K562 (cell line): ENCODE results near the gene PCBP4. TPM values are rescaled to one million over a fixed set of nuclear protein-coding genes. Genes with fewer than 3 reads are reported as not detected.

Source experiments
- CBFB ChIP-seq: sonication (generic); formaldehyde crosslinking; IDR thresholded peaks from 2 replicates; pipeline ENCODE4 v1.4.0; 2020; ENCODE audit warnings: mild to moderate bottlenecking, missing genetic modification reagents
- CEBPG ChIP-seq, 3 experiments: fragments of 200-800 bp in 1 of 3; sonication (Bioruptor generic) in 1 of 3; sonication (generic) in 1 of 3; formaldehyde crosslinking in 1 of 3; IDR thresholded peaks in 2 of 3; conservative IDR thresholded peaks in 1 of 3; 2 replicates each; pipeline versions ENCODE4 v1.6.1 to v1.8.0; 2016 to 2022; ENCODE audit warnings: missing compliant biosample characterization in 2 of 3, missing genetic modification characterization in 2 of 3, mild to moderate bottlenecking in 1 of 3, missing genetic modification reagents in 1 of 3
- CREM ChIP-seq: IDR thresholded peaks from 2 replicates; pipeline ENCODE4 v1.6.1; 2014; ENCODE audit warnings: antibody characterized with exemption, low read depth
- CTBP1 ChIP-seq: fragments of 450-650 bp; IDR thresholded peaks from 2 replicates; pipeline ENCODE4 v1.6.1; 2016; ENCODE audit warnings: borderline replicate concordance
- FOXP1 ChIP-seq: sonication (generic); formaldehyde crosslinking; IDR thresholded peaks from 2 replicates; pipeline ENCODE4 v1.8.0; 2022; ENCODE audit warnings: mild to moderate bottlenecking, missing genetic modification reagents
- HLTF ChIP-seq: fragments of 450-650 bp; IDR thresholded peaks from 2 replicates; pipeline ENCODE4 v1.6.1; 2016
- MTA3 ChIP-seq: fragments of 450-650 bp; formaldehyde crosslinking; IDR thresholded peaks from 2 replicates; pipeline ENCODE4 v1.6.1; 2017; ENCODE audit warnings: mild to moderate bottlenecking, borderline replicate concordance
- NCOA6 ChIP-seq: fragments of 450-650 bp; IDR thresholded peaks from 2 replicates; pipeline ENCODE4 v1.6.1; 2017; ENCODE audit warnings: mild to moderate bottlenecking
- PCBP1 ChIP-seq: fragments of 200-400 bp; formaldehyde crosslinking; IDR thresholded peaks from 2 replicates; pipeline ENCODE4 v1.6.1; 2018; ENCODE audit warnings: mild to moderate bottlenecking, low read depth, low read length; ENCODE audit not compliant: poor library complexity, severe bottlenecking
- PTBP1 ChIP-seq: fragments of 200-400 bp; formaldehyde crosslinking; IDR thresholded peaks from 2 replicates; pipeline ENCODE4 v1.6.1; 2017; ENCODE audit warnings: low read depth, low read length
- SMARCC2 ChIP-seq: fragments of 450-650 bp; IDR thresholded peaks from 2 replicates; pipeline ENCODE4 v1.6.1; 2017; ENCODE audit warnings: antibody characterized with exemption, moderate library complexity, mild to moderate bottlenecking, low read depth
- ZNF146 ChIP-seq: IDR thresholded peaks from one replicate; pipeline ENCODE4 v1.6.1; 2018; ENCODE audit warnings: missing compliant biosample characterization; ENCODE audit not compliant: unreplicated experiment
- ZNF232 ChIP-seq: sonication (generic); formaldehyde crosslinking; IDR thresholded peaks from 2 replicates; pipeline ENCODE4 v1.8.0; 2022; ENCODE audit warnings: mild to moderate bottlenecking, missing genetic modification reagents
- ZNF347 ChIP-seq: fragments of 450-650 bp; formaldehyde crosslinking; IDR thresholded peaks from 2 replicates; pipeline ENCODE4 v1.4.0; 2020; ENCODE audit warnings: low read depth, mild to moderate bottlenecking, moderate library complexity
- polyA plus RNA-seq, 8 experiments: library from polyadenylated mRNA; depleted of rRNA in 4 of 8; stranded (reverse) in 5 of 8; unstranded in 3 of 8; fragments of >200 nt; fragmentation: Nextera tagmentation in 2 of 8; fragmentation: Illumina TruSeq in 1 of 8; extraction: Ambion mirVana in 2 of 8; extraction: Trizol in 1 of 8; gene quantifications; 2 replicates each; pipeline versions ENCODE4 v1.2.1 to v1.2.3, GENCODE V29; 2011 to 2014; ENCODE audit warnings: inconsistent platforms in 1 of 8, missing spikeins in 1 of 8
- total RNA-seq, 7 experiments: library from RNA; depleted of rRNA in 6 of 7; stranded (reverse); fragments of >200 nt in 6 of 7; fragmentation: Illumina TruSeq in 2 of 7; extraction: Trizol in 2 of 7; gene quantifications; 2 replicates each; pipeline versions ENCODE4 v1.2.1 to v1.2.3, GENCODE V29; 2011 to 2021; ENCODE audit warnings: low replicate concordance in 1 of 7
- TF ChIP-seq, protein P1 (sequence below), 2 experiments: fragments of 450-650 bp; IDR thresholded peaks; 2 replicates each; pipeline ENCODE4 v1.6.1; 2016
- TF ChIP-seq, protein P2 (sequence below), 2 experiments: fragments of 450-650 bp; formaldehyde crosslinking in 1 of 2; IDR thresholded peaks; 2 replicates each; pipeline versions ENCODE4 v1.4.0 to v1.6.1; 2014 to 2020; ENCODE audit warnings: mild to moderate bottlenecking in 2 of 2, borderline replicate concordance in 1 of 2, low read depth in 1 of 2
- TF ChIP-seq, protein P3 (sequence below): sonication (generic); formaldehyde crosslinking; IDR thresholded peaks from 2 replicates; pipeline ENCODE4 v1.8.0; 2022; ENCODE audit warnings: mild to moderate bottlenecking, missing genetic modification reagents

The PCBP4 gene
- total and polyA plus RNA-seq, 9 of the 15 experiments (the other 6 are each of a cell fraction or from before 2014, with no cell fraction given): 0.06 to 5.8 (median 2.6) TPM

DNA sequence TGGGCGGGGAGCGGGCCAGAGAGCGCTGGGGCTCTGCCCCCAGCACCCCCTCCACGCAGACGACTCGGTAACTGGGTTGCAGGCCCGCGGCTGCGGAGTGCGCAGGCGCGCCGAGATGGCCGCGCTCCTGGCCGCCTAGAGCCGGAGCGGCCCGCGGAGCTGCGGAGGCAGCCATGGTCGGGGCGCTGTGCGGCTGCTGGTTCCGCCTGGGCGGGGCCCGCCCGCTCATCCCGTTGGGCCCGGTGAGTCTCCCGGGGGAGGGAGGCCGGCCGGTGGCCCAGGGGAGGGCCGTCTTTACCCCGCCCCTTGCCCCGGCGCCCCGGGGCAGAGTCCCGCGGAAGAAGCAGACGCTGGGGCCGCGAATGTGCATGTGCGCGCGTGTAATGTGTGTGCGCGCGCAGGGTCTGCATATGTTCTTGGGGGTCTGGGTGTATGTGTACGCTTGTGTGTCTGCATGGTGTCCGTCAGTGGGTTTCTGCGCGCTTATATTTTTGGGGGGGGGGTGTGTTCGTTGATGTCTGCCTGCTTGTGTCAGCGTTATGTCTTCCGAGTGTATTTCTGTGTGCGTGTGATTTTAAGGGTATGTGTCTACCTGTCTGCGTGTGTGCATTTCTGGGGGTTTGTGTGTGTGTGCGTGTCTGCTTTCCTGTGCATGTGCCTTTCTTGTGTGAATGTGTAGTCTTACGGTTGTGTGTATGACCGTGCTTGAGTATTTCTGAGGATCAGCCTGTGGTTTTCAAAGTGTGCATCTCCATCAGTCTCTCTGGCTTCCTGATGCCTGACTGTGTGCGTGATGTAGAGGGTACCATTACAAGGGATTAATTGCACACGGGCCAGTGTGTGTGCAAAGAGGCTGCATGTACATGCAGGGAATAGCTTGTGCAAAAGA lies 8.0 kb upstream of the PCBP4 start, which contains the start of gene ABHD14A (continued):
- TF ChIP-seq PTBP1: no peak
- TF ChIP-seq NCOA6: no peak
- TF ChIP-seq, protein P1, sequence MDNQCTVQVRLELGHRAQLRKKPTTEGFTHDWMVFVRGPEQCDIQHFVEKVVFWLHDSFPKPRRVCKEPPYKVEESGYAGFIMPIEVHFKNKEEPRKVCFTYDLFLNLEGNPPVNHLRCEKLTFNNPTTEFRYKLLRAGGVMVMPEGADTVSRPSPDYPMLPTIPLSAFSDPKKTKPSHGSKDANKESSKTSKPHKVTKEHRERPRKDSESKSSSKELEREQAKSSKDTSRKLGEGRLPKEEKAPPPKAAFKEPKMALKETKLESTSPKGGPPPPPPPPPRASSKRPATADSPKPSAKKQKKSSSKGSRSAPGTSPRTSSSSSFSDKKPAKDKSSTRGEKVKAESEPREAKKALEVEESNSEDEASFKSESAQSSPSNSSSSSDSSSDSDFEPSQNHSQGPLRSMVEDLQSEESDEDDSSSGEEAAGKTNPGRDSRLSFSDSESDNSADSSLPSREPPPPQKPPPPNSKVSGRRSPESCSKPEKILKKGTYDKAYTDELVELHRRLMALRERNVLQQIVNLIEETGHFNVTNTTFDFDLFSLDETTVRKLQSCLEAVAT (IDR thresholded peaks at IDR 0.05): peak; percentile 31 to 72; a peak in 1 of 4 replicates
- TF ChIP-seq MTA3: 0 out of 2 replicates have a peak, but pooled peaks have one; percentile 13
- 0 out of 2 replicates have a peak, but pooled peaks have one; percentile 16 for TF ChIP-seq CEBPG (CRISPR knock-in tag; IDR thresholded peaks at IDR 0.05)
- no peak for TF ChIP-seq CEBPG (tag; conservative IDR thresholded peaks at IDR 0.05 in 1 of 2, IDR thresholded peaks at IDR 0.05 in 1 of 2)
- TF ChIP-seq CREM: peak; percentile 2; the same call in 1 of the 2 replicates
- peak; percentile 84; the same call in 1 of the 2 replicates for TF ChIP-seq HLTF
- TF ChIP-seq, protein P2, sequence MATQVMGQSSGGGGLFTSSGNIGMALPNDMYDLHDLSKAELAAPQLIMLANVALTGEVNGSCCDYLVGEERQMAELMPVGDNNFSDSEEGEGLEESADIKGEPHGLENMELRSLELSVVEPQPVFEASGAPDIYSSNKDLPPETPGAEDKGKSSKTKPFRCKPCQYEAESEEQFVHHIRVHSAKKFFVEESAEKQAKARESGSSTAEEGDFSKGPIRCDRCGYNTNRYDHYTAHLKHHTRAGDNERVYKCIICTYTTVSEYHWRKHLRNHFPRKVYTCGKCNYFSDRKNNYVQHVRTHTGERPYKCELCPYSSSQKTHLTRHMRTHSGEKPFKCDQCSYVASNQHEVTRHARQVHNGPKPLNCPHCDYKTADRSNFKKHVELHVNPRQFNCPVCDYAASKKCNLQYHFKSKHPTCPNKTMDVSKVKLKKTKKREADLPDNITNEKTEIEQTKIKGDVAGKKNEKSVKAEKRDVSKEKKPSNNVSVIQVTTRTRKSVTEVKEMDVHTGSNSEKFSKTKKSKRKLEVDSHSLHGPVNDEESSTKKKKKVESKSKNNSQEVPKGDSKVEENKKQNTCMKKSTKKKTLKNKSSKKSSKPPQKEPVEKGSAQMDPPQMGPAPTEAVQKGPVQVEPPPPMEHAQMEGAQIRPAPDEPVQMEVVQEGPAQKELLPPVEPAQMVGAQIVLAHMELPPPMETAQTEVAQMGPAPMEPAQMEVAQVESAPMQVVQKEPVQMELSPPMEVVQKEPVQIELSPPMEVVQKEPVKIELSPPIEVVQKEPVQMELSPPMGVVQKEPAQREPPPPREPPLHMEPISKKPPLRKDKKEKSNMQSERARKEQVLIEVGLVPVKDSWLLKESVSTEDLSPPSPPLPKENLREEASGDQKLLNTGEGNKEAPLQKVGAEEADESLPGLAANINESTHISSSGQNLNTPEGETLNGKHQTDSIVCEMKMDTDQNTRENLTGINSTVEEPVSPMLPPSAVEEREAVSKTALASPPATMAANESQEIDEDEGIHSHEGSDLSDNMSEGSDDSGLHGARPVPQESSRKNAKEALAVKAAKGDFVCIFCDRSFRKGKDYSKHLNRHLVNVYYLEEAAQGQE (IDR thresholded peaks at IDR 0.05; ENCODE audit: borderline replicate concordance): peak; percentile 68
- TF ChIP-seq, protein P2 (CRISPR knock-in tag; IDR thresholded peaks at IDR 0.05; ENCODE audit: low read depth): 0 out of 2 replicates have a peak, but pooled peaks have one; percentile 20
- TF ChIP-seq PCBP1: no peak
- TF ChIP-seq CBFB (CRISPR knock-in tag): no peak
- no peak for TF ChIP-seq FOXP1 (CRISPR knock-in tag)
- peak; percentile 71 for TF ChIP-seq CTBP1
- TF ChIP-seq ZNF347 (CRISPR knock-in tag): no peak
- TF ChIP-seq ZNF232: no peak
- TF ChIP-seq ZNF146 (CRISPR knock-in tag): no peak
- TF ChIP-seq, protein P3, sequence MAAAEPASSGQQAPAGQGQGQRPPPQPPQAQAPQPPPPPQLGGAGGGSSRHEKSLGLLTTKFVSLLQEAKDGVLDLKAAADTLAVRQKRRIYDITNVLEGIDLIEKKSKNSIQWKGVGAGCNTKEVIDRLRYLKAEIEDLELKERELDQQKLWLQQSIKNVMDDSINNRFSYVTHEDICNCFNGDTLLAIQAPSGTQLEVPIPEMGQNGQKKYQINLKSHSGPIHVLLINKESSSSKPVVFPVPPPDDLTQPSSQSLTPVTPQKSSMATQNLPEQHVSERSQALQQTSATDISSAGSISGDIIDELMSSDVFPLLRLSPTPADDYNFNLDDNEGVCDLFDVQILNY (CRISPR knock-in tag): no peak
- TF ChIP-seq SMARCC2: no peak
